ENCODE results near the gene TCIRG1.

TCIRG1 gene

DNA sequence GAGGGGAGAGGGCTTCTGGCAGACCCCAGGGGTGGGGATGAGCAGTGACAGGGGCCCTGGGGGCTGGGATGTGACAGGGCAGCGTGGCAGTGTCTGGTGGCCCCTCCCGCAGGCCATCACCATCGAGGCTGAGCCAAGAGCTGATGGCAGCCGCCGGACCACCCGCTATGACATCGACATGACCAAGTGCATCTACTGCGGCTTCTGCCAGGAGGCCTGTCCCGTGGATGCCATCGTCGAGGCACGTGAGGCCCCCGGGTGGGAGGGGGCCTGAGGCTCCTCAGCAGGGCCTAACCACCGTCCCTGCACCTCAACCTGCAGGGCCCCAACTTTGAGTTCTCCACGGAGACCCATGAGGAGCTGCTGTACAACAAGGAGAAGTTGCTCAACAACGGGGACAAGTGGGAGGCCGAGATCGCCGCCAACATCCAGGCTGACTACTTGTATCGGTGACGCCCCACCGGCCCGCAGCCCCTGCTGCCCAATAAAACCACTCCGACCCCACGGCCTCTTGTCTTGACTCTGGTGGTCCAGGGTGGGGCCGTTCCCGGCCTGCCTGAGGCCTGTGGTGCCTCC, 2.6 kb upstream of the TCIRG1 start:
- Histone ChIP-seq H3F3A (ENCODE audit: low read depth) (peaks cover 3% of the 10 kb centered on the region; the same call in 1 of the 2 replicates), H3K4me3 (ENCODE audit: low read length, poor library complexity, severe bottlenecking) (peak overlapping the region; percentile 10), H4K20me1 (ENCODE audit: insufficient read depth, low read length, poor library complexity, severe bottlenecking) (peaks cover 3% of the 10 kb centered on the region), H3K4me1 (ENCODE audit: insufficient read depth, low read length, poor library complexity, severe bottlenecking) (peaks cover 44% of the 10 kb centered on the region), H3K4me2 (ENCODE audit: low read depth, low read length, poor library complexity, severe bottlenecking) (peak overlapping the region; percentile 50), H3K27me3 (ENCODE audit: insufficient read depth, low read length, poor library complexity, severe bottlenecking) (no peaks in the 10 kb centered on the region), H3K9me3 (ENCODE audit: insufficient read depth, low read depth, low read length) (no peaks in the 10 kb centered on the region), H3K79me2 (ENCODE audit: insufficient read depth, low read length) (peaks cover 27% of the 10 kb centered on the region), H3K9ac (ENCODE audit: low read depth, low read length, poor library complexity, severe bottlenecking) (peak overlapping the region; percentile 43), H2AFZ (ENCODE audit: low read length) (no peak overlapping the region), H3K36me3 (ENCODE audit: insufficient read depth, low read length) (peaks cover 4% of the 10 kb centered on the region; the same call in 1 of the 2 replicates), H3K9me2 (replicated peaks; ENCODE audit: low read depth, low read length) (no peaks in the 10 kb centered on the region)
- TF ChIP-seq EZH2phosphoT487 (IDR thresholded peaks at IDR 0.05; ENCODE audit: borderline replicate concordance): no peak
- TF ChIP-seq, protein P1, sequence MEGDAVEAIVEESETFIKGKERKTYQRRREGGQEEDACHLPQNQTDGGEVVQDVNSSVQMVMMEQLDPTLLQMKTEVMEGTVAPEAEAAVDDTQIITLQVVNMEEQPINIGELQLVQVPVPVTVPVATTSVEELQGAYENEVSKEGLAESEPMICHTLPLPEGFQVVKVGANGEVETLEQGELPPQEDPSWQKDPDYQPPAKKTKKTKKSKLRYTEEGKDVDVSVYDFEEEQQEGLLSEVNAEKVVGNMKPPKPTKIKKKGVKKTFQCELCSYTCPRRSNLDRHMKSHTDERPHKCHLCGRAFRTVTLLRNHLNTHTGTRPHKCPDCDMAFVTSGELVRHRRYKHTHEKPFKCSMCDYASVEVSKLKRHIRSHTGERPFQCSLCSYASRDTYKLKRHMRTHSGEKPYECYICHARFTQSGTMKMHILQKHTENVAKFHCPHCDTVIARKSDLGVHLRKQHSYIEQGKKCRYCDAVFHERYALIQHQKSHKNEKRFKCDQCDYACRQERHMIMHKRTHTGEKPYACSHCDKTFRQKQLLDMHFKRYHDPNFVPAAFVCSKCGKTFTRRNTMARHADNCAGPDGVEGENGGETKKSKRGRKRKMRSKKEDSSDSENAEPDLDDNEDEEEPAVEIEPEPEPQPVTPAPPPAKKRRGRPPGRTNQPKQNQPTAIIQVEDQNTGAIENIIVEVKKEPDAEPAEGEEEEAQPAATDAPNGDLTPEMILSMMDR (conservative IDR thresholded peaks at IDR 0.05; ENCODE audit: low read length): no peak

DNA sequence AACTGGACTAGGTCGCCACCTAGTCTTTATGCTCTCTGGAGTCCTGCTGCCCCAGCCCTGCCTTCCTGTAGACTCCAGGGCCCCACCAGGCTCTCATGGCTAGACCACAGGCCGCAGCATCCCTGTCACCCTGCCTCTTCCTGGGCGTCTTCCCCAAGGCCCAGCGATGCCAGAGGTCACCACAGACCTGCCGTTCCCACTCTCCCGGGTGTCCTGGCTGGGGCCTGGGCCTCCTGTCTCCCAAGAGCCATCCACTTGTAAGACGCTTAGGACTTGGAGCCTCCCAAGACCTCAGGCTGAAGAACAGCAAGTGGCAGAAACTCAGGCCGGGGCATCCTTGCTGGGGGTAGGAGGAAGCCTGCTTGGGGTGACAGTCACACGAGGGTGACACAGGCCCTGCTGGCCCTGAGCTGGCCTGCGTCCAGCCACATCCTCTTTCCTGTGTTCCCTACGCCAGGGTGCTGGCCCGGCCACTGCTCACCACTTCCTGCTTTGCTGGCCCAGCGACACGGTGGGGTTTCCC, 2.0 kb upstream of the TCIRG1 start:
- Histone ChIP-seq H3K9ac (ENCODE audit: low read depth, low read length, poor library complexity, severe bottlenecking) (peak overlapping the region; percentile 43), H3K27me3 (ENCODE audit: insufficient read depth, low read length, poor library complexity, severe bottlenecking) (no peaks in the 10 kb centered on the region), H3K9me3 (ENCODE audit: insufficient read depth, low read depth, low read length) (no peaks in the 10 kb centered on the region), H3K9me2 (replicated peaks; ENCODE audit: low read depth, low read length) (no peaks in the 10 kb centered on the region), H3K4me1 (ENCODE audit: insufficient read depth, low read length, poor library complexity, severe bottlenecking) (peaks cover 43% of the 10 kb centered on the region), H3K79me2 (ENCODE audit: insufficient read depth, low read length) (peaks cover 22% of the 10 kb centered on the region), H3K4me2 (ENCODE audit: low read depth, low read length, poor library complexity, severe bottlenecking) (peak overlapping the region; percentile 50), H3K4me3 (ENCODE audit: low read length, poor library complexity, severe bottlenecking) (peak overlapping the region; percentile 10), H3F3A (ENCODE audit: low read depth) (peaks cover 3% of the 10 kb centered on the region; the same call in 1 of the 2 replicates), H2AFZ (ENCODE audit: low read length) (no peak overlapping the region), H3K36me3 (ENCODE audit: insufficient read depth, low read length) (peaks cover 4% of the 10 kb centered on the region; the same call in 1 of the 2 replicates), H4K20me1 (ENCODE audit: insufficient read depth, low read length, poor library complexity, severe bottlenecking) (peaks cover 3% of the 10 kb centered on the region)
- TF ChIP-seq, protein P1 (conservative IDR thresholded peaks at IDR 0.05; ENCODE audit: low read length): no peak
- no peak for TF ChIP-seq EZH2phosphoT487 (IDR thresholded peaks at IDR 0.05; ENCODE audit: borderline replicate concordance)

DNA sequence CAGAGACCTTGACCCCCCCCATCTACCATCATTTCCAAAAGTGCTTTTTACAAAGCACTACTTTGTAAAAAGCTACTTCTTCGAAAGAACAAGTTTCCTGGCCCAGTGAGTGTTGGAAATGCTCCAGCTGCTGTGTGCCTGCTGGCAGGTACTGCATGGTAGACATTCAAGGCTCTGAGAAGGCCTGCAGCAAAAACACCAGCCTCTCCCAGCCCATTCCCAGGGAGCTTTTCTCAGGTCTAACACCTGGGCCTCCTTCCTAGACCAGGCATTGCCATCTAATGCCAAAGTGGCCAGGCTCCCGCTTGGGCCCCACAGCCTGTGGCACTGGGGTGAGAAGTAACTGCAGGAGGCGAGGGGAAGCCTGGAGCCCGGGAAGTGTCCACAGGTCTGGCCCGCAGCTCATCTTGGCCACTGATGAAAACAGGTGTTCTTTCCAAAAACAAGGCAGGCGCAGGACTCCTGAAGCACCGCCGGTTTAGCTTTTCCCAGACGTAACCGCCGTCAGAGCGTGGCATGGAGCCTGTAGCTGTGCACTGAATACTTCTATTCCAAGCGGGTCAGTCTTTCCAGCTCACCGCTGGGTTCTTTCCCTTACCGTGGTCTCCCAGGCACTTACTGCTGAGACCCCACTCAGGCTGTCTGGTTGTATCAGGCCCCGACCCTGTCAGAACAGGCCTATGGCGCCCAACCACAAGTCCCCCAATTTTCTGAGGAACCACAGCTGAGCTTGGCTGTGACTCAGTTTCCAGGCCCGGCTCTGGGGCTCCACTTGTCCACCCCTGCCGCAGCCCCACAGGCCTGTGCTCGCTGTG, 1.2 kb upstream of the TCIRG1 start:
- H3K4me1 ChIP-seq (ENCODE audit: insufficient read depth, low read length, poor library complexity, severe bottlenecking): peaks cover 36% of the 10 kb centered on the region
- TF ChIP-seq EZH2phosphoT487 (IDR thresholded peaks at IDR 0.05; ENCODE audit: borderline replicate concordance): no peak
- TF ChIP-seq, protein P1 (conservative IDR thresholded peaks at IDR 0.05; ENCODE audit: low read length): no peak
- no peak overlapping the region for H2AFZ ChIP-seq (ENCODE audit: low read length)
- H3K9ac ChIP-seq (ENCODE audit: low read depth, low read length, poor library complexity, severe bottlenecking): peak overlapping the region; percentile 43
- peak overlapping the region; percentile 50 for H3K4me2 ChIP-seq (ENCODE audit: low read depth, low read length, poor library complexity, severe bottlenecking)
- H3K9me3 ChIP-seq (ENCODE audit: insufficient read depth, low read depth, low read length): no peaks in the 10 kb centered on the region
- H3K27me3 ChIP-seq (ENCODE audit: insufficient read depth, low read length, poor library complexity, severe bottlenecking): no peaks in the 10 kb centered on the region
- peaks cover 13% of the 10 kb centered on the region; the same call in 1 of the 2 replicates for H3K79me2 ChIP-seq (ENCODE audit: insufficient read depth, low read length)
- no peaks in the 10 kb centered on the region for H3K9me2 ChIP-seq (replicated peaks; ENCODE audit: low read depth, low read length)
- H3K4me3 ChIP-seq (ENCODE audit: low read length, poor library complexity, severe bottlenecking): peak overlapping the region; percentile 10
- peaks cover 4% of the 10 kb centered on the region; the same call in 1 of the 2 replicates for H3K36me3 ChIP-seq (ENCODE audit: insufficient read depth, low read length)
- H4K20me1 ChIP-seq (ENCODE audit: insufficient read depth, low read length, poor library complexity, severe bottlenecking): peaks cover 1% of the 10 kb centered on the region
- H3F3A ChIP-seq (ENCODE audit: low read depth): peaks cover 3% of the 10 kb centered on the region; the same call in 1 of the 2 replicates
